ENCODE data around the gene CARD14.
A peak's percentile ranks its signal among the peaks of the same experiment; 100 is the strongest.

The CARD14 gene

DNA sequence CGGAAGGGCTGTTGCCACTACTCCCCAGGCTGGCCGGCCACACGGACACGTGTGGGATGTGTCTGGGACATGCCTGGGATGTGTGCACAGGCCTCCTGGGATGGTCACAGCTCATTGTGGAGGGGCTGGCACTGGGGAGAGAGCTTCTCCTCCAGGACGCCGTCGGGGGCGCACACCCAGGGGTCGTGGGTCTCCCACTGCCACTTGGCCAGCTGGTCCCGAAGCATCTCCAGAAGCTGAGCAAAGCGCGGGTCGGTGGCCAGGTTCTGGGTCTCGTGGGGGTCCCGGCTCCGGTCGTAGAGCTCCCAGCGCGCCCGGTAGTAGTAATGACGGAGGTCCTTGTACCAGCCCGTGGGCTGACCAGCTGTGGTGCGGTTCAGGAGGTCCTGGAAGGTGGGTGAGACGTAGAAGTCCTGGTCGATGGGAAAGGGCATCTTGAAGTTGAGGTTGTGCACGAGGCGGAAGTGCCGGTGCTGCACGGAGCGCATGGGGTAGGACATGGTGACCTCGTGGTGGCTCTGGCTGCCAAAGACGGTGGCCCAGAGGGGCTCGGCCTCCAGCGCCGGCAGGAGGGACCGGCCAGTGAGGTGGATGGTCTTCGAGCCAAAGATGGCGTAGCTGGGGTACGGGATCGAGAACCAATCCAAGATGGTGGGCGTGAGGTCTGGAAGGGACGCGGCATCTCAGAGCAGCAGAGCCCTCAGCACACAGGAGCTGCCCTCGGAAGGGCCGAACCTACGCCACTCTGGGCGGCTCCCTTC lies 40.7 kb downstream of the CARD14 start:
- no peak for DNase-seq (ENCODE audit: low spot score)

DNA sequence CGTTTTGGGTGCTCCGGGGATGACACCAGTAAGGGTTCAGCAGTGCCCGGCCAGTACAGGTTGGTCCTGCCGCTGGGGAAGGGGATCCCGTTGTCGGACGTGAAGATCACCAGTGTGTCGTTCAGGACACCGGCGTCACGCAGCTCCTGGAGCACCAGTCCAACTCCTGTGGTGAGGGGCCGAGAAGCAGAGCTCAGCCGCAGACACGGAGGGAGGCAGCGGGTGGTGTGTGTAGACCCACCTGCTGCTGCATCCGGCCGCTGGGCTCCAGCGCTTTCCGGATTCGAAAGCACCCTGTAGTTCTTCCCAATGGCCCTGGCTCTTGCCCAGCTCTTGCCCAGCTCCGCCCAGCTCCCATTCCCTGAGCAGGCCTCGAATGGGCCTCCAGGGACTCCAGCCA lies 42.3 kb downstream of the CARD14 start:
- no peak for DNase-seq (ENCODE audit: low spot score)

DNA sequence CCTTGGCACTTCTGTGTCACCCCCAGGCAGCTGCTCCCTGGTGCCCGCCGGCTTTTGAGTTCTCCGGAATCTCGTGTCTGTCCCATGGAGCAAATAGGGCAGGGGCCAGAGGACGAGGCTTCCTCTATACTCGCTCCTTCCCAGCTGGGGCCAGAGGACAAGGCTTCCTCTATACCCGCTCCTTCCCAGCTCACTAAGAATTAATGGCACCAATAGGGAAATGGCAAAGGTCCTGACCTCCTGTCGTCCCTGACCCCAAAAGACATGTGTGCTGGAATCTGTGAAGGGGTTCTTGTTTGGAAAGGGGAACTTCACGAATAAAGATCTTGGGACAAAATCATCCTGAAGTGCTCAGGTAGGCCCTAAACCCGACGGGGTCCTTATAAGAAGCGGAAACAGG lies 42.7 kb downstream of the CARD14 start:
- DNase-seq (ENCODE audit: low spot score), result no peak

DNA sequence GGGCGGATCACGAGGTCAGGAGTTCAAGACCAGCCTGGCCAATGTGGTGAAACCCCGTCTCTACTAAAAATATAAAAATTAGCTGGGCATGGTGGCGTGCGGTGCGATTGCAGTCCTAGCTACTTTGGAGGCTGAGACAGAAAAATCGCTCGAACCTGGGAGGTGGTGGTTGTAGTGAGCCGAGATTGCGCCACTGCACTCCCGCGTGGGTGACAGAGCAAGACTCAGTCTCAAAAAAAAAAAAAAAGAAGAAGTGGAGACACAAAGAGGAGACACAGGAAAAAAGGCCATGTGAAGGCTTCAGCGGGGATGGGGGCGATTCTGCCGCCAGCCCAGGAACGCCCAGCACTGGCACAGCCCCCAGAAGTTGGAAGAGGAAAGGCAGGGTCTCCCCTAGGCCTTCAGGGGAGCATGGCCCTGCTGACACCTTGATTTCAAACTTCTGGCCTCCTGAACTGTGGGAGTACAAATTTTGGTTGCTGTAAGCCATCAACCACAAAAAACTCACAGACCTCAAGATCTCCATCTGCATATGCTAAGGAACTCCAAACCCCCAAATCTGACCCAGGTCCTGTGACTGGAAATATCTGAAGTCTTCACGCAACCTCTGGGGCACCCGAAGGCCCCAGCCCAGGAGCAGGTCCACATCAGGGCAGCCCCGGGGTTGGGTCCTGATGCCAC lies 43.3 kb downstream of the CARD14 start:
- no peak for DNase-seq (ENCODE audit: low spot score)

DNA sequence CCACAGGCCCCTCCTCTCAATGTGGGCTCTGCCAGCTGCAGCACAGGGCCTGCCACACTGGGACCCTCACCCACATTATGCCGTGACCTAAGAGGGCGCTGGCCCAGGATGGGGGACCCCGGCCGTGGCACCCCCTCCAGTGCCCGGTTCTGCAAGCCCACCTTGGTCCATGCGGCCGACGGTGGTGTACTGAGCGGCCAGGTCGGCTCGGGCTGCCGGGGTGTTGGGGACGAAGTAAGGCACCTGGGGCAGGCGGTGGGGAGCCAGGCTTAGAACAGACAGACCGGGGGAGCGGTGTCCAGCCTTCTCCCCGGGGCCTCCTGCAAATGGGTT lies 43.8 kb downstream of the CARD14 start:
- DNase-seq (ENCODE audit: low spot score), result no peak

DNA sequence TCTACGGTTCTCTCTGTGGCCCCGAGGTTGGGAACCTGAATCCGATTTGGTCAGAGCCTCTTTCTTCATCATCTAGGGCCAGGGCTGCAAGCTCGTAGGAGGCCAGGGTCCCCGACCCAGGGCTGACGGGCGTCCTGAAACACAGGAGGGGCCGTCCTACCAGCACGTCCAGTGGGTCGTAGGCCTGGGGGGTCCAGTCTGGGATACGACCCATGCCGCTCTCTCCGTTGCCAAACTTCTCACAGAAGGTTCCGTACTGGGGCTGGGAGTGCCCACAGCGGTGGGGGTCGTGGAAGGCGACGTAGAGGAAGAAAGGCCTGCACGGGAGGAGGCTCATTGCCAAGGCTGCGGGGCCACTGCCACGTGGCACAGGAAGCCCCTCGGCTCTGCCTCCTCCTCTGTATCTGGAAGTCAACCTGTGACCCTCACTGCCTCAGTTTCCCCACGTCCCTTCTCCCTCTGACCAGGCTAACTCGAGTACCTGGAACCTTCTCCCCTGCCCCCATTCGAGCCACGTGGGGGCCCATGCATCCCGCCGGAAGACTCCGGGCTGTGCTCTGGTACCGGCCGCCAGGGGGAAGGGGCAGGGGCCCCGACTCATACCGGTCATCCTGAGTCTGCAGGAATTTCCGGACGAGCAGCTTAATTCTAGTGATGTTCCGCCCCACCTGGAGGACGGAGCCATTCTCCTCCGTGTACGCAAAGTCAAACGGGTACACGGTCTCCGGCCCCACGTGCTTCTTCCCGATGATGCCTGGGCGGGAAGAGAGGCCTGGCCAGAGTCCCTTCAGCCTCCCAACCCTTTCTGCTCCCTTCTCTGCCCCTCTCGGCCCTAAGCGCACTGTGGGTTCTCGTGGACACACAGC lies 44.4 kb downstream of the CARD14 start:
- DNase-seq (ENCODE audit: low spot score), result no peak

DNA sequence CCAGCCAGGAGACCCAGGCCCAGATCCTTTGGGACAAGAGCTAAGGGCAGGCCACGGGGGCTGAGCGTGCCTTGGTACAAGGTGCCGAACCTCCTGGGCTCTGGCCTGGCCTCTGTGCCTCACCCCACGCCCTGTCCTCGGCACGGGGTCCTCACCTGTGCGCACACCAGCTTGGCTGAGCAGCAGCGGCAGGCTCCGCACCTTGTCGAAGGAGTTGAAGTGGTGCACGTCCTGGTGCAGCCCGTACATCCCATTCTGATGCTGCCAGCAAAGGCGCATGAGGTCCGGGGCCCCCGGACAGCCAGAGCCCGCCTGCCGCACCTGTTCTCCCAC lies 45.0 kb downstream of the CARD14 start:
- DNase-seq (ENCODE audit: low spot score), result no peak

DNA sequence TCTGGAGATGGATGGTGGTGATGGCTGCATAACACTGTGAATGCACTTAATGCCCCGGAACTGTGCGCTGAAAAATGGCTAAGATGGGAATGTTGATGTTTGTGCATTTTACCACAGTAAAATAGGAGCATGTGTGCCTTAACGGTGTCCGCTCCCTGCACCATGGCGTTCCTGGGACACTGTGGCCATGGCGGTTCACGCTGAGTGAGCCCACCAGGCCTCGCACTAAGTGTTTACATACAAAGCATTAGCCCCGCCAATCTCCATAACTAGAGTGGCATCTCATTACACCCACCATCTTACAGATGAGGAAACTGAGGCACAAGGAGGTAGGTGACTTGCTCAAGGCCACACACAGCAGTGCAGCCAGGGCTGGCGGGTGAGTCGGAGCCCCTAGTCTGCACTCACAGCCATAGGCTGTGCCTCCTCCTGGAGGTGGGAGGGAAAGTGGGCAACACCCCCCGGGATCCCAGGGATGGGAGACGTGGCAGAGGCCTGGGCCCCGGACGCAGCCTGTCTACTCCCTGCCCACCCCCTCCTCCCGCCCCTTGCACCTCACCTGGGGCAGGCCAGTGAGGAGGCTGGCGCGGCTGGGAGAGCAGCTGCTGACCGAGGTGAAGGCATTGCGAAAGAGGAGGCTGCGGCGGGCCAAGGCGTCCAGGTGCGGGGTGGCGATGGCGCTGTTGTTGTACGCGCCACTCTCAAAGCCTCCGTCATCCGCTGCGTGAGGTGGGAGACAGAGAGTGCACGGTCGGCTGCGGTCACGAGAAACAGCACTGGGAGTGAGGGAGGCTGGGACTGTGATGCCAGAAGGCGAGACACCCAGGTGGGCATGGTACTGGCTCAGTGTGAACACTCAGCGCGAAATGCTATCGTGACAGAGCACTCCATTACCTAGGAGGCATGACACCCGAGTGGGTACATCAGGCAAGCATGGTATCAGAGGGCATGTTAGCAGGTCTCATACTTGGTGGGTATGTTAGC lies 46.9 kb downstream of the CARD14 start:
- no peak for DNase-seq (ENCODE audit: low spot score)

DNA sequence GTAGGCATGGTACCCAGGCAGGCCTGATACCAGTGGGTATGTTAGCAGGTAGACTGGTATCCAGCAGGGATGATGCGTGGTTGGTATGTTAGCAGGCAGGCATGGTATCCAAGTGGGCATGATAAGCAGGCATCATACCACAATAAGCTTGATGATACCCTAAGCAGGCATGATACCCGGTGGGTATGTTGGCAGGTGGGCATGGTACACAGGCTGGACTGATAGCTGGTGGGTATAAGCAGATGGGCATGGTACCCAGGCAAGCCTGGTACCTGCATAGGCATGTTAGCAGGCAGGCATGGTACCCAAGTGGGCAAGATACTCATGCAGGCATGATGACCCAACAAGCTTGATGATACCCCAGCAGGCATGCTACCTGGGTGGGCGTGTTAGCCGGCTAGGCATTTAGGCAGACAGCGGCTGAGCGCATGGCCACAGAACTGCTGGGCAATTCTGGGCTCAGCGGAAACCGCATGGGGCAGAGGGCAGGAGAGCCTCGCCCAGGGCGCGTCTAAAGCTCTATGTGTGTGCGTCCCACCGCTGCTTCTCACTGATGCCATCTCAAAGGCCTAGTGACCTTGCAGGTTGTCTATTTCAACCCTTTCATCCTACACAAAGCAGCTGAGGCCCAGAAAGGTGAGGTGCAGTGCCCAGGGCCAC lies 48.0 kb downstream of the CARD14 start:
- DNase-seq (ENCODE audit: low spot score), result no peak

DNA sequence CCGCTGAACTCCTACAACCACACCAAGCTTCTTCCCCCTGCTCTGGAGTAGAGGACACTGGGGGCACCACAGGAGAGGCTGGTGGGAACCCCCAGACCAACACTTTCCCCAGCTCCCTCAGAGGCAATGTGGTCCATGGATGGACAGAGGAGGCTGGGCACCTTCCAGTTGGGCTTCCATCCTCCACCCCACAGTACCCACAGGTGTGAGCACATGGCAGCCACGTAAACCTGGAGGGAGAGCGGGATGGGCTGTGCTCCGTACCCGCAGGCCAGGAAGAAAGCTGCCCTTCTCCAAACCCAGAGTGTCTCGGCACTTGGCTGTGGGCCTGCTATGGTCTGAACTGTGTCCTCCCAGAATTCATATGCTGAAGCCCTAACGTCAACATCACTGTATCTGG lies 48.6 kb downstream of the CARD14 start:
- DNase-seq (ENCODE audit: low spot score), result no peak

DNA sequence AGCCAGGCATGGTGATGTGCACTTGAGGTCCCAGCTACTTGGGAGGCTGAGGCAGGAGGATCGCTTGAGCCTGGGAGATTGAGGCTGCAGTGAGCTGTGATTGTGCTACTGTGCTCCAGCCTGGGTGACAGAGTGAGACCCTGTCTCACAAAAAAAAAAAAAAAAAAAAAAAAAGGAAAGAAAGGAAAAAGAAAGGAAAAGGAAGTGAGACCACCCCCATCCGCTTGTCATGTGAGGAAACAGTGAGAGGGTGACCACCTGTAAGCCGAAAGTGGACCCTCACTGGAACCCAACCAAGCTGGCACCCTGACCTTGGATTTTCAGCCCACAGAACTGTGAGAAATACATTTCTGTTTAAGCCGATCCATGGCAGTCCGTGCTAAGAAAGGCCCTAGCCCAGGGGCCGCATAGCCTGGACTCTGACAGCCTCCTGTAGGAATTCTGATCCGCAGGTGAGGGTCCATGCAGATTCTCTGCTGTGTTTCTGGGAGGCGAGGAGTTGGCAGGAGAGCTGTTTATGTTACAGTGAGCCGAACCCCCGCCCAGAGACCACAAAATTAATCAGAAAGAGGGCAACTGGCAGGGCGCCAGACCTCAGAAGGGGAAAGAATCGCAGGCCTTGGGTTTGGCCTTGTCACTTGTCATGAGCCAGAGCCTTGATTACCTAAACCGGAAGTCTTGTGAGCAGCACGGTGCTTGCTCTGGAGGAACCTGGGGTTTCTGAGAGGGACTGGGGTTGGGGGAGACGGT lies 49.4 kb downstream of the CARD14 start:
- peak; percentile 20 for DNase-seq (ENCODE audit: low spot score)

DNA sequence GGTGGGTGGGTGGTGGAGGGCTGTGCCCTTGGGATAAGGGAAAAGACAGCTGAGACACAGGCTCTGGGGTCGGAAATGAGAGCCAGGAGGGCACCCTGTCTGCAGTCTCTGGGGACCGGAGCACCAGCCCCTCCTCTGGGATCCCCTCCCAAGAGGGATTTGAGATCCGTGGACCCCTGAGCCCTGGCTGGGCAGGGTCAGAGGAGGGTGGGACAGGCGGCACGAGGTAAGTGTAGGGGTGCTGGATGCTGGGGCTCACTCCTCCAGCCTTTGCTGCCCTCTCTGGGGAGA lies 49.9 kb downstream of the CARD14 start:
- peak; percentile 8 for DNase-seq (ENCODE audit: low spot score)

DNA sequence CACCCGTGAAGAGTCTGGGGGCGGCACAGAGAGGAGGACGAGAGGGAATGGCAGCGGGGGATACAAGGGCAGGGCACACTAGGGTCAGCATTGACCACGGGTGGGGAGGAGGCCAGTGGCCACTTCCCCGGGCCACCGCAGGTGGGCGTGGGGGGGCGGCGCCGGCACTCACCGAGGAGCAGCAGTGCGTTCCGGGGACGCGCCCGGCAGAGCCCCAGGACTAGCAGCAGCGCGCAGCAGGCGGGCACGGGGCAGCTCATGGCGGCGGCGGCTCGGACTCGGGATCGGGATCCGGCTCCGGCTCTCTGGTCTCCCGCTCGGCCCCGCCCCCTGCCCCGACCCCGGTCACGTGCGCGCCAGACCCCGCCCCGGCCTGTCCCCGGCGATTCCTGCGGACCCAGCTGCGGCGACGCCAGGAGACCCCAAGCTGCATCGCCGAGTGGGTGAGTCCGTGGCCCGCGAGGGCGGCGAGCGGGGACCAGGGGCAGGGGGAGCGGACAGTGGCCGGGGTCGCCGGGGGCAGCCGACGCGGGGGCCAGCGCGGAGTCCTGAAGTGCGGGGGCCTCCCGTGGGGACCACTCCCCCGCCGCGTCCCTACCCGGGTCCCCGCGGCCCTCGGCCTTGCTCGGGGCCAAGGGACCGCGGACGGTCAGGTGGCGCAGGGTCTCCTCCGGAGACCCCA lies 50.4 kb downstream of the CARD14 start, which contains the start of the genes SGSH and SLC26A11:
TSS of gene SGSH (minus strand) at position 280 of the 682 bp plus-strand sequence. CDS start at position 260, 20 bp downstream.
TSS of gene SLC26A11 (plus strand) at position 374 of the 682 bp plus-strand sequence. CDS start 1,134 bp downstream, outside the sequence.
- peak; percentile 45 for DNase-seq (ENCODE audit: low spot score)

DNA sequence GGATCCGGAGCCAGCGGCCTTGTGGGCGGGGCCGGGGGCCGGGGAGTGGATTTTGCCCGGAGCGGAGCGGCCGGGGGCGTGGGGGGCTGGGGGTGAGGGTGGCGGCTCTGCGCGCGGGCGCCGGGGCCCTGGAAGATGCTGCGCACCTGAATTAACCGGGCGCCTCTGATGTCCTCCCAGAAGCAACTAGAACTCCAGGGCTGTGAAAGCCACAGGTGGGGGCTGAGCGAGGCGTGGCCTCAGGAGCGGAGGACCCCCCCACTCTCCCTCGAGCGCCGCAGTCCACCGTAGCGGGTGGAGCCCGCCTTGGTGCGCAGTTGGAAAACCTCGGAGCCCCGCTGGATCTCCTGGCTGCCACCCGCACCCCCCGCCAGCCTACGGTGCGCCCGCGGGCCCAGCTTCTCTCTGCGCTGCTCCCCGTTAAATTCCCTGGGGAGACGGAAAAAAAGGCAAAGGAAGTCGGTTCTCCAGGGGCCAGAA lies 50.9 kb downstream of the CARD14 start:
- peak; percentile 7 for DNase-seq (ENCODE audit: low spot score)

DNA sequence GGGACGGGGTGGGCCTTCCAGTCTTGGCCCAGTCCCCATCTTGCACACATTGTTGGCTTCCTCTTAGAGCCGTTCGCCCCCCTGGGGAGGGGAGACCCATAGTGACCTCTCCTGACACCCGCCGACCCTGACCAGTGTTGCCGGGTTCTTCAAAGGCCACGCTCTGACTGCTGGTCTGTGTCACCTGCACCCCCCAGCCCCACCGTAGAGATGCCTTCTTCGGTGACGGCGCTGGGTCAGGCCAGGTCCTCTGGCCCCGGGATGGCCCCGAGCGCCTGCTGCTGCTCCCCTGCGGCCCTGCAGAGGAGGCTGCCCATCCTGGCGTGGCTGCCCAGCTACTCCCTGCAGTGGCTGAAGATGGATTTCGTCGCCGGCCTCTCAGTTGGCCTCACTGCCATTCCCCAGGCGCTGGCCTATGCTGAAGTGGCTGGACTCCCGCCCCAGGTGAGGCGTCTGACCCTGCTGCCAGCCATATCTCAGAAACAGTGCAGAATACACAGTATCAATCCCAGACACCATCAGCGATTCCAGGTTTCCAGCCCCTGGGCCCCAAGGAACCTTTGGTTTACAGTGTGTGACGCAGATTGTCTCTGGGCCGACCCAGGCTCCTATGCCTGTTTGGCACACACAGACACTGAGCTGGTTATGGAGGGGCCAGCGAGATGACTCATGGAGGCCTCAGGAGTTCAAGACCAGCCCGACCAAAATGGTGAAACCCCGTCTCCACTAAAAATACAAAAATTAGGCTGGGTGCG lies 51.7 kb downstream of the CARD14 start:
- no peak for DNase-seq (ENCODE audit: low spot score)

DNA sequence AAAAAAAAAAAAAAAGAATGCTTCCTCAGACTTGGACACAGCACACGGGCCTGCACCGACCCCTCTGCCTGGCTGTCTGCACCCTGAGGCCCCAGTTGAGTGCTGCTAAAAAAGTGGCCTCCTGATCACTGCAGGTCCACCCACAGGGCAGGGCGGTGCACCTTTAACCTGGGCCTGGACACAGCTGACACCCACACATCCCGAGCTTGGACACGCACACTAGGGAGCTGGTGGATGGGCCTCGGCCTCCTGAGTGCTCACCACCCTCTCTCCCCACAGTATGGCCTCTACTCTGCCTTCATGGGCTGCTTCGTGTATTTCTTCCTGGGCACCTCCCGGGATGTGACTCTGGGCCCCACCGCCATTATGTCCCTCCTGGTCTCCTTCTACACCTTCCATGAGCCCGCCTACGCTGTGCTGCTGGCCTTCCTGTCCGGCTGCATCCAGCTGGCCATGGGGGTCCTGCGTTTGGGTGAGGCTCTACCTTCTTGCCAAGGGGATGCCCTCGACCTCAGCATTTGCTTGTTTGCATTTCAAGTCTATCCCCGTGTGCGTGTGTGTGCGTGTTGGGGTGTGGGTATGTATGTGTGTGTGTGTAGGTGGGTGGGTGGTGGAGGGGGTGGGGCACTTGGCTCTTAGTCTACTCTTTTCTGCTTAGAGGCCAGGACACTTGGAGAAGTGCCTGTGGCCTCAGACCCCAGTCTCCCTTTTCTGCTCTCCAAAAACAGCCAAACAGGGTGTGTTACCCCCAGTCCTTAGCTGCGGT lies 52.7 kb downstream of the CARD14 start:
- DNase-seq (ENCODE audit: low spot score), result no peak

DNA sequence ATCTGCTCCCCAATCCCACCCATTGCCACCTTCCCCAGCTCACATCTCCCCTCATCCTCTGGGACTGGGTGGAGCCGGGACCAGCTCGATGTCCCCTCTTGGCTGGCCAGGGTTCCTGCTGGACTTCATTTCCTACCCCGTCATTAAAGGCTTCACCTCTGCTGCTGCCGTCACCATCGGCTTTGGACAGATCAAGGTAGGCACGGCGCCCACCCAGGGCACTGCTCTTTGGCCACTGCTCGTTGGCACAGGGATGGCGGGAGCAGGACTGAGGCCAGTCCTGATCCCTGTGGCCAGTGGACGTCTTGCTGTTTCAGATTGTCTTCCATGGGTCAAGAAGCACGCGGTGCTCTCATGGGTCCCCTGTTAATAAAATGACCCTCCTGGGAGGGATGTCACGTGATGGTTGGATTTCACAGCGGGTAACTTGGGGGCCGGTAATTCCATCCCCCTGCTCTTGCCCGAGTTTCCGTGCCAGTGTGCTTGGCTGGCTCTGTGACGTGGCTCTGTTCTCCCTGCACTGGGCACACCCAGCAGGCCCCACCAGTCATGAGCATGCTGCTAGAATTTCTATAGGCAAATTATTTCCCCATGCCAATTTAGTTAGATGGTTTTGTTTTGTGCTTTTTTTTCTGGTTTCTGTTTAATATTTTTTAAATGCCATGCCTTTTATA lies 53.4 kb downstream of the CARD14 start:
- DNase-seq (ENCODE audit: low spot score), result no peak

All from globus pallidus (tissue), 1 donor.